ENCODE results near the gene HDLBP.
"Not testable (repeated sequence)": the region's sequence is repeated elsewhere in the genome, so short reads cannot be mapped to it uniquely, and the experiment has no call there.

HDLBP gene

GRCh38 chr2:241298673-241299072, 16.8 kb downstream of the HDLBP start:
- H3K27me3 ChIP-seq (ENCODE audit: control insufficient read depth in 3 of 3, insufficient read depth in 3 of 3, low read depth in 1 of 3, low read length in 3 of 3) = no peaks in the 10 kb centered on the region
- H2AFZ ChIP-seq (ENCODE audit: low read length) = no peak overlapping the region
- H3K18ac ChIP-seq (ENCODE audit: low read length) = no peak overlapping the region
- no peak for DNase-seq (ENCODE audit: low spot score)
- no peak overlapping the region for H2BK120ac ChIP-seq (ENCODE audit: low read depth, low read length)
- no peak overlapping the region for H4K91ac ChIP-seq (ENCODE audit: low read depth, low read length, poor library complexity)
- WGBS, 2 donors (ENCODE audit: extremely low coverage in 2 of 2, insufficient read length in 2 of 2, insufficient replicate concordance in 1 of 2) = no CpG with 5 or more reads among the region's 5 CpGs
- H3K4me2 ChIP-seq (ENCODE audit: insufficient read depth, low read length, poor library complexity, severe bottlenecking) = no peak overlapping the region
- no peak overlapping the region for H3K27ac ChIP-seq (replicated peaks; ENCODE audit: low read length)
- peaks cover 0 to 20% of the 10 kb centered on the region in 2 donors for H3K36me3 ChIP-seq (replicated peaks in 1 of 2; ENCODE audit: control insufficient read depth in 2 of 2, insufficient read depth in 2 of 2, low read length in 2 of 2)
- H2BK15ac ChIP-seq (ENCODE audit: low read length) = no peak overlapping the region
- no peak overlapping the region for H3K14ac ChIP-seq (ENCODE audit: low read length)
- H3K4me3 ChIP-seq (ENCODE audit: low read length in 2 of 2) = no peak overlapping the region
- no peak overlapping the region for H2BK5ac ChIP-seq (ENCODE audit: low read length)
- no peak overlapping the region for H3K23ac ChIP-seq (ENCODE audit: low read depth, low read length, poor library complexity)
- no peak overlapping the region for H2AK5ac ChIP-seq (ENCODE audit: low read depth, low read length)
- H4K8ac ChIP-seq (ENCODE audit: low read depth, low read length) = no peak overlapping the region
- H2BK12ac ChIP-seq (ENCODE audit: low read length) = no peak overlapping the region
- H3K4me1 ChIP-seq (ENCODE audit: control insufficient read depth in 2 of 2, insufficient read depth in 1 of 2, low read depth in 1 of 2, low read length in 2 of 2) = no peaks in the 10 kb centered on the region
- peaks cover 5% of the 10 kb centered on the region for H3K79me1 ChIP-seq (ENCODE audit: low read depth, low read length)
- no peak overlapping the region for H3K9ac ChIP-seq (ENCODE audit: low read depth, low read length, poor library complexity)
- peaks cover 1 to 9% of the 10 kb centered on the region in 2 donors for H3K9me3 ChIP-seq (replicated peaks in 1 of 2; ENCODE audit: control insufficient read depth in 2 of 2, insufficient read depth in 1 of 2, low read depth in 1 of 2, low read length in 2 of 2)
- H3K4ac ChIP-seq (ENCODE audit: low read length) = no peak overlapping the region

- Histone ChIP-seq H3K79me1 (ENCODE audit: low read depth, low read length) (peaks cover 9% of the 10 kb centered on the region), H3K4me2 (ENCODE audit: insufficient read depth, low read length, poor library complexity, severe bottlenecking) (no peak overlapping the region), H3K14ac (ENCODE audit: low read length) (no peak overlapping the region), H3K27ac (replicated peaks; ENCODE audit: low read length) (no peak overlapping the region), H3K9ac (ENCODE audit: low read depth, low read length, poor library complexity) (no peak overlapping the region), H4K8ac (ENCODE audit: low read depth, low read length) (no peak overlapping the region), H2AFZ (ENCODE audit: low read length) (no peak overlapping the region), H3K4me3 (ENCODE audit: low read length in 2 of 2) (no peak overlapping the region), H2BK12ac (ENCODE audit: low read length) (no peak overlapping the region), H2BK15ac (ENCODE audit: low read length) (no peak overlapping the region), H3K4me1 (ENCODE audit: control insufficient read depth in 2 of 2, insufficient read depth in 1 of 2, low read depth in 1 of 2, low read length in 2 of 2) (no peaks in the 10 kb centered on the region), H2AK5ac (ENCODE audit: low read depth, low read length) (no peak overlapping the region), H3K27me3 (ENCODE audit: control insufficient read depth in 3 of 3, insufficient read depth in 3 of 3, low read depth in 1 of 3, low read length in 3 of 3) (no peaks in the 10 kb centered on the region), H2BK5ac (ENCODE audit: low read length) (no peak overlapping the region), H3K9me3 (replicated peaks in 1 of 2; ENCODE audit: control insufficient read depth in 2 of 2, insufficient read depth in 1 of 2, low read depth in 1 of 2, low read length in 2 of 2) (peaks cover 1 to 9% of the 10 kb centered on the region in 2 donors), H2BK120ac (ENCODE audit: low read depth, low read length) (no peak overlapping the region), H3K18ac (ENCODE audit: low read length) (no peak overlapping the region), H3K23ac (ENCODE audit: low read depth, low read length, poor library complexity) (no peak overlapping the region), H4K91ac (ENCODE audit: low read depth, low read length, poor library complexity) (no peak overlapping the region), H3K36me3 (replicated peaks in 1 of 2; ENCODE audit: control insufficient read depth in 2 of 2, insufficient read depth in 2 of 2, low read length in 2 of 2) (peaks cover 0 to 20% of the 10 kb centered on the region in 2 donors), H3K4ac (ENCODE audit: low read length) (no peak overlapping the region)
- WGBS, 2 donors (ENCODE audit: extremely low coverage in 2 of 2, insufficient read length in 2 of 2, insufficient replicate concordance in 1 of 2) = no CpG with 5 or more reads among the region's 8 CpGs
- no peak for DNase-seq (ENCODE audit: low spot score)
These were observed 18.7 kb downstream of the HDLBP start for GRCh38 chr2:241296767-241297166.

- Histone ChIP-seq H3K4me3 (ENCODE audit: low read length in 2 of 2) (no peak overlapping the region), H3K9me3 (replicated peaks in 1 of 2; ENCODE audit: control insufficient read depth in 2 of 2, insufficient read depth in 1 of 2, low read depth in 1 of 2, low read length in 2 of 2) (peaks cover 1 to 9% of the 10 kb centered on the region in 2 donors), H2BK5ac (ENCODE audit: low read length) (no peak overlapping the region), H3K23ac (ENCODE audit: low read depth, low read length, poor library complexity) (no peak overlapping the region), H2AFZ (ENCODE audit: low read length) (no peak overlapping the region), H3K27me3 (ENCODE audit: control insufficient read depth in 3 of 3, insufficient read depth in 3 of 3, low read depth in 1 of 3, low read length in 3 of 3) (no peaks in the 10 kb centered on the region), H3K27ac (replicated peaks; ENCODE audit: low read length) (no peak overlapping the region), H3K36me3 (replicated peaks in 1 of 2; ENCODE audit: control insufficient read depth in 2 of 2, insufficient read depth in 2 of 2, low read length in 2 of 2) (peaks cover 0 to 20% of the 10 kb centered on the region in 2 donors), H2BK120ac (ENCODE audit: low read depth, low read length) (no peak overlapping the region), H3K4me2 (ENCODE audit: insufficient read depth, low read length, poor library complexity, severe bottlenecking) (no peak overlapping the region), H3K4me1 (ENCODE audit: control insufficient read depth in 2 of 2, insufficient read depth in 1 of 2, low read depth in 1 of 2, low read length in 2 of 2) (no peaks in the 10 kb centered on the region), H3K79me1 (ENCODE audit: low read depth, low read length) (peaks cover 10% of the 10 kb centered on the region), H3K9ac (ENCODE audit: low read depth, low read length, poor library complexity) (no peak overlapping the region), H3K4ac (ENCODE audit: low read length) (no peak overlapping the region), H4K8ac (ENCODE audit: low read depth, low read length) (no peak overlapping the region), H2AK5ac (ENCODE audit: low read depth, low read length) (no peak overlapping the region), H3K14ac (ENCODE audit: low read length) (no peak overlapping the region), H2BK15ac (ENCODE audit: low read length) (no peak overlapping the region), H2BK12ac (ENCODE audit: low read length) (no peak overlapping the region), H4K91ac (ENCODE audit: low read depth, low read length, poor library complexity) (no peak overlapping the region), H3K18ac (ENCODE audit: low read length) (no peak overlapping the region)
- DNase-seq (ENCODE audit: low spot score) = no peak
- no CpG with 5 or more reads among the region's 7 CpGs for WGBS, 2 donors (ENCODE audit: extremely low coverage in 2 of 2, insufficient read length in 2 of 2, insufficient replicate concordance in 1 of 2)
These were observed 20.0 kb downstream of the HDLBP start for GRCh38 chr2:241295326-241296095.

GRCh38 chr2:241293378-241293797, 22.1 kb downstream of the HDLBP start:
- H3K4me3 ChIP-seq (ENCODE audit: low read length in 2 of 2); H2AK5ac ChIP-seq (ENCODE audit: low read depth, low read length); H2BK15ac ChIP-seq (ENCODE audit: low read length); H3K14ac ChIP-seq (ENCODE audit: low read length); H3K27ac ChIP-seq (replicated peaks; ENCODE audit: low read length); H3K79me1 ChIP-seq (ENCODE audit: low read depth, low read length); H3K23ac ChIP-seq (ENCODE audit: low read depth, low read length, poor library complexity); H3K18ac ChIP-seq (ENCODE audit: low read length); H4K91ac ChIP-seq (ENCODE audit: low read depth, low read length, poor library complexity); H2BK5ac ChIP-seq (ENCODE audit: low read length); DNase-seq (ENCODE audit: low spot score); H3K27me3 ChIP-seq (ENCODE audit: control insufficient read depth in 3 of 3, insufficient read depth in 3 of 3, low read depth in 1 of 3, low read length in 3 of 3); H2BK120ac ChIP-seq (ENCODE audit: low read depth, low read length); H3K4me2 ChIP-seq (ENCODE audit: insufficient read depth, low read length, poor library complexity, severe bottlenecking); H3K4ac ChIP-seq (ENCODE audit: low read length); H2BK12ac ChIP-seq (ENCODE audit: low read length); H2AFZ ChIP-seq (ENCODE audit: low read length); H3K4me1 ChIP-seq (ENCODE audit: control insufficient read depth in 2 of 2, insufficient read depth in 1 of 2, low read depth in 1 of 2, low read length in 2 of 2); H3K9me3 ChIP-seq (replicated peaks in 1 of 2; ENCODE audit: control insufficient read depth in 2 of 2, insufficient read depth in 1 of 2, low read depth in 1 of 2, low read length in 2 of 2); H3K9ac ChIP-seq (ENCODE audit: low read depth, low read length, poor library complexity); H4K8ac ChIP-seq (ENCODE audit: low read depth, low read length): not testable (repeated sequence)
- whole genome bisulfite sequencing, 2 donors (ENCODE audit: extremely low coverage in 2 of 2, insufficient read length in 2 of 2, insufficient replicate concordance in 1 of 2) = no CpG with 5 or more reads among the region's 7 CpGs
- H3K36me3 ChIP-seq (replicated peaks in 1 of 2; ENCODE audit: control insufficient read depth in 2 of 2, insufficient read depth in 2 of 2, low read length in 2 of 2) = peaks cover 0 to 23% of the 10 kb centered on the region in 2 donors
